Measurements from ENCODE around the gene GRIN1. TPM values are rescaled to one million over a fixed set of nuclear protein-coding genes. Genes with fewer than 3 reads are reported as not detected.

Gene GRIN1
- 31.2 TPM for total RNA-seq

DNA sequence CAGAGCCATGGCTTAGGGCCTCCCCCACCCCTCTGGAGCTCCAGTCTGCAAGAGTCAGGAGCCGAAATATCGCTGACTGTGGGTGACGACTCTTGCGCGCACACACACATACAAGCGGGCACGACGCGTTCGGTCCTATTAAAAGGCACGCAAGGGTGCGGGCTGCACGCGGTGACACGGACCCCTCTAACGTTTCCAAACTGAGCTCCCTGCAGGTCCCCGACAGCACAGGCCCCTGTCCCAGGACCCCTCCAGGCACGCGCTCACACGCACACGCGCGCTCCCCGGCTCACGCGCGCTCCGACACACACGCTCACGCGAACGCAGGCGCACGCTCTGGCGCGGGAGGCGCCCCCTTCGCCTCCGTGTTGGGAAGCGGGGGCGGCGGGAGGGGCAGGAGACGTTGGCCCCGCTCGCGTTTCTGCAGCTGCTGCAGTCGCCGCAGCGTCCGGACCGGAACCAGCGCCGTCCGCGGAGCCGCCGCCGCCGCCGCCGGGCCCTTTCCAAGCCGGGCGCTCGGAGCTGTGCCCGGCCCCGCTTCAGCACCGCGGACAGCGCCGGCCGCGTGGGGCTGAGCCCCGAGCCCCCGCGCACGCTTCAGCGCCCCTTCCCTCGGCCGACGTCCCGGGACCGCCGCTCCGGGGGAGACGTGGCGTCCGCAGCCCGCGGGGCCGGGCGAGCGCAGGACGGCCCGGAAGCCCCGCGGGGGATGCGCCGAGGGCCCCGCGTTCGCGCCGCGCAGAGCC is at the start of gene GRIN1:
GRIN1 (plus strand) TSS at position 433 of the 746 bp plus-strand sequence. CDS start 333 bp downstream, outside the sequence.
- peak; percentile 53 for DNase-seq

DNA sequence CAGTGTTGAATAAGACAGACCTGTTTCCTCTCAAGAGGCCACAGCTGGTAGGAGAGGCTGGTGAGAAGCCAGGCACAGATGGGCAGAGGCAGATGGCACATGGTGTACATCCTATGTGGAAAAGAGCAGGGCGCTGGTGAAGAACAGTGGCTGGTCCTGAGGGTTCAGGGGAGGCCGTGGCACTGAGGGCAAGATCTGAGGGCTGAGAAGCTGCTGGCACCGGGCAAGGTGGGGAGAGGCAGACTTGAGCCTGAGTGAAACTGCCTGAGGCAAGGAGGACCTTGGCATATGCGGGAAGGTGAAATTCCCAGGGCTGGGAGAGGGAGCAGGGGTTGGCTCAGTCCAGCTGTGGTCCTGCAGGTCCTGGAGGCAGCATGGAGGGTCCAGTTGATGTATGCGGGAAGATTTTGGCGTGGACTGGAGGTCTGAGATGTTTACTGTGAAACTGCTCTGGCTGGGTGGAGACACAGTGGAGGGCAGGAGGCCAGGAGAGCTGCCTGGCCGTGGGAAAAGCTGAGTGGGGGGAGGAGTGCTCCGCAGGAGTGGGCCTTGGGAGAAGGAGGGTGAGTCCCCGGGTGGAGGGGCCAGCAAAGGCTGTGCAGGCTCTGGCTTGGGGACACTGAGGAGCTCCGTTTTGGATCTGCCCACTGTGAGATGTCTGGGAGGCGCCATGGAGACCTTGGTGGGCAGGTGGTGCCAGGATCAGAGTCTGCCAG is 49.6 kb upstream of the GRIN1 start:
- no peak for DNase-seq

- no peak for DNase-seq
Observed at GRCh38 chr9:137095664-137096517, 43.1 kb upstream of the GRIN1 start.

- no peak for DNase-seq
Observed at GRCh38 chr9:137096785-137097546, 42.0 kb upstream of the GRIN1 start.

- no peak for DNase-seq
Observed at GRCh38 chr9:137097761-137098462, 41.0 kb upstream of the GRIN1 start.

DNA sequence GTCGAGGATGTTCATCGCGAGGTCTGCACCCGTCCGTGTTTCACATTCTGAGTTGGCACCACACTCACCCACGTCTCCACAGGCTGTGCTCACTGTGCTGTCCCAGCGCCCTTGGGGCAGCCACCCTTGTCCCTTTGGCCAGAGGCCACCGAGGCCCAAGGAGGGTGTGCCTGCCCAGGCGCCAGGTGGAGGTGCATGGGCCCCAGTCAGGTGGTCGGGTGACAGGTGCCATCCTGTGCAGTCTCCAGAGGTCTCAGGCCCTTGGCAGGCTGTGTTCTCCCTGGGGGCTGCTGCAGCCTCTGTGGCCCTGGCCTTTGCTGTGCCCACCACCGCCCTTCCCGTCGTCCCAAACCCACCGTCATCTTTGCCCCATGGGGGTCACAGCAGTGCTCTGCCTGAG is 39.7 kb upstream of the GRIN1 start:
- DNase-seq, result no peak

GRCh38 chr9:137103206-137103999 is 35.6 kb upstream of the GRIN1 start:
- no peak for DNase-seq

DNA sequence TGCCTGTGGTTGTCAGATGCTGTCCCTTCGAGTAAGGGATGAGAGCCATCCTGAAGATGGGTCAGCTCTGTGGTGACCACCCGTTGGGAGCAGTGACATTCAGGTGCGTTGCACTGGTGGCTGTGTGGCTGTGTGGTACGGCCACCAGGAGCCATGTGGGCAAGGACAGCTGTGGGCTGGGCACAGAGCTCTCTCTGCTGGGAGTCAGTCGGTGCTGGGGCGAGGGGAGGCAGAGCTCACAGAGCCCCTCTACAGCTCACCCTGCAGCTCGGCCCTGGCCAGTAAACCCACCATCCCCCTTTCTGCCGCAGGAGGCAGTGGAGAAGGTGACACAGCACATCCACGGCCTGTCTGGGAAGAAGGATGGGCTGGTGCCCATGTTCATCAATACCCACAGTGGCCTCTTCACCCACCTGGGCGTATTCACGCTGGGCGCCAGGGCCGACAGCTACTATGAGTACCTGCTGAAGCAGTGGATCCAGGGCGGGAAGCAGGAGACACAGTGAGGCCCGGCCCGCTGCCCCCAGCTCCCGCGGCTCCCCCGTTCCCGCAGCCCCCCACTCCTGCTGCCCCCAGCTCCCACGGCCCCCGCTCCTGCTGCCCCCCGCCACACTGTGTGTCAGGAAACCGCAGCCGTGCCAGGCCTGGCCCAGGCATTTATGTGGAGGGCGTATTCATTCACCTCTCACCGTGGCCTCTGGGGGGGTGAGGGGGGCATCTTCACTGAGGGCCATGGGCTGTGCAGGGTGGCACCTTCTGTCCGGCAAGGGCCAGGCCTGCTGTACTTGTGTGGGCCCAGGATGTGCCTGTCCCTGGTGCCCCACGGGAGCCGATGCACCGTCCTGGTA is 32.9 kb upstream of the GRIN1 start:
- DNase-seq, result no peak

- DNase-seq, result no peak
Observed at GRCh38 chr9:137106662-137107250, 32.2 kb upstream of the GRIN1 start.

- DNase-seq, result no peak
Observed at GRCh38 chr9:137107312-137107921, 31.5 kb upstream of the GRIN1 start.

DNA sequence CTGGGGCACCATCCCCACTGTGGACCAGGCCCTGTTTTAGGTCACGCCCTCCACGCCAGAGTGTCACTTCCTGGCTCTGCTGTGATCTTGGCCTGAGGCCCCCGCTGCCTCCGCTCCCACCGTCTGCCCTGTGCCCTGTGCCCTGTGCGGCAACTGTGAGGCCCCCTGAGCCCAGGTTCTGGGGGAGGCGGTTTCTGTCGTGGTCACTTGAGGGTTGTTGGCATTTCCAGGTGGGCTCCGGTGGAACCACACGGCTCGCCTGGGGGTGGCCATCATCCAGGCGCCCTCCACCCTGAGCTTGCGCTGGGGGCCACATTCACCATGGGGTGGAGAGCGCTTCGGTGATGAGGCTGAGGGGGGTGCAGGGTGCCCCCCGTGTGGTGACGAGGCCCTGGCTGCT is 31.0 kb upstream of the GRIN1 start:
- DNase-seq, result no peak

GRCh38 chr9:137108608-137109249 is 30.2 kb upstream of the GRIN1 start:
- peak; percentile 27 for DNase-seq

GRCh38 chr9:137109250-137110146 is 29.5 kb upstream of the GRIN1 start:
- no peak for DNase-seq

GRCh38 chr9:137110147-137110910 is 28.6 kb upstream of the GRIN1 start:
- DNase-seq, result no peak

GRCh38 chr9:137110911-137111787 is 27.8 kb upstream of the GRIN1 start:
- no peak for DNase-seq
